HepG2 (cell line): ENCODE data around the gene TAPBP. TPM values are rescaled to one million over a fixed set of nuclear protein-coding genes. Genes with fewer than 3 reads are reported as not detected.

Experiments
- ATRX ChIP-seq: sonication (generic); formaldehyde crosslinking; IDR thresholded peaks from 2 replicates; pipeline ENCODE4 v1.4.0; 2020; ENCODE audit warnings: missing genetic modification reagents, borderline replicate concordance
- DR1 ChIP-seq: sonication (generic); formaldehyde crosslinking; IDR thresholded peaks from 2 replicates; pipeline ENCODE4 v1.8.0; 2021; ENCODE audit warnings: mild to moderate bottlenecking, missing genetic modification reagents, inconsistent platforms
- MYNN ChIP-seq: sonication (generic); formaldehyde crosslinking; IDR thresholded peaks from 2 replicates; pipeline ENCODE4 v1.4.0; 2020; ENCODE audit warnings: mild to moderate bottlenecking, low read depth, missing genetic modification reagents
- RFXAP ChIP-seq: sonication (generic); formaldehyde crosslinking; IDR thresholded peaks from 2 replicates; pipeline ENCODE4 v1.4.0; 2020; ENCODE audit warnings: missing genetic modification reagents, borderline replicate concordance
- ZBTB21 ChIP-seq: sonication (generic); formaldehyde crosslinking; IDR thresholded peaks from 2 replicates; pipeline ENCODE4 v1.4.0; 2020; ENCODE audit warnings: missing genetic modification reagents
- ZFP90 ChIP-seq: sonication (generic); formaldehyde crosslinking; IDR thresholded peaks from 2 replicates; pipeline ENCODE4 v1.8.0; 2022; ENCODE audit warnings: missing genetic modification reagents, mild to moderate bottlenecking, inconsistent platforms, borderline replicate concordance
- ZNF441 ChIP-seq: sonication (generic); formaldehyde crosslinking; IDR thresholded peaks from 2 replicates; pipeline ENCODE4 v1.7.0; 2021; ENCODE audit warnings: missing genetic modification reagents, borderline replicate concordance
- ZNF530 ChIP-seq: sonication (generic); formaldehyde crosslinking; IDR thresholded peaks from 2 replicates; pipeline ENCODE4 v1.5.0; 2020; ENCODE audit warnings: low read depth, mild to moderate bottlenecking, missing genetic modification reagents
- ZNF556 ChIP-seq: sonication (generic); formaldehyde crosslinking; IDR thresholded peaks from 2 replicates; pipeline ENCODE4 v1.4.0; 2020; ENCODE audit warnings: mild to moderate bottlenecking, missing genetic modification reagents, borderline replicate concordance
- ZNF761 ChIP-seq: sonication (generic); formaldehyde crosslinking; conservative IDR thresholded peaks from 2 replicates; pipeline ENCODE4 v1.4.0; 2020; ENCODE audit warnings: mild to moderate bottlenecking, missing genetic modification reagents
- polyA plus RNA-seq, 8 experiments: library from polyadenylated mRNA; depleted of rRNA in 3 of 8; stranded (reverse) in 7 of 8; unstranded in 1 of 8; fragments of >200 nt; fragmentation: Illumina TruSeq in 4 of 8; extraction: Trizol in 4 of 8; gene quantifications; 2 replicates each; pipeline versions ENCODE4 v1.2.1 to v1.2.3, GENCODE V29; 2011 to 2016; ENCODE audit warnings: low read depth in 4 of 8, missing spikeins in 1 of 8, mixed read lengths in 1 of 8; ENCODE audit not compliant: insufficient read depth in 1 of 8
- total RNA-seq, 5 experiments: library from RNA; depleted of rRNA; stranded (reverse); fragments of >200 nt; fragmentation: Illumina TruSeq; extraction: Trizol; gene quantifications; 2 replicates each; pipeline ENCODE4 v1.2.3, GENCODE V29; 2016; ENCODE audit warnings: low read depth in 1 of 5
- TF ChIP-seq, protein P1 (sequence below): IDR thresholded peaks from 2 replicates; pipeline ENCODE4 v1.4.0; 2020; ENCODE audit warnings: mild to moderate bottlenecking, missing genetic modification reagents
- TF ChIP-seq, protein P2 (sequence below): sonication (generic); formaldehyde crosslinking; IDR thresholded peaks from 2 replicates; pipeline ENCODE4 v1.4.0; 2020; ENCODE audit warnings: missing genetic modification reagents, borderline replicate concordance
- TF ChIP-seq, protein P3 (sequence below): IDR thresholded peaks from 2 replicates; pipeline ENCODE4 v1.6.1; 2018; ENCODE audit warnings: missing genetic modification reagents, mild to moderate bottlenecking, missing compliant biosample characterization
- TF ChIP-seq, protein P4 (sequence below): IDR thresholded peaks from 2 replicates; pipeline ENCODE4 v1.6.1; 2016; ENCODE audit warnings: low read depth, missing genetic modification reagents, missing compliant biosample characterization

The TAPBP gene
- total and polyA plus RNA-seq, 2 of the 13 experiments (the other 11 are each of a cell fraction or from before 2014, with no cell fraction given): 27.4 to 32.3 TPM

DNA sequence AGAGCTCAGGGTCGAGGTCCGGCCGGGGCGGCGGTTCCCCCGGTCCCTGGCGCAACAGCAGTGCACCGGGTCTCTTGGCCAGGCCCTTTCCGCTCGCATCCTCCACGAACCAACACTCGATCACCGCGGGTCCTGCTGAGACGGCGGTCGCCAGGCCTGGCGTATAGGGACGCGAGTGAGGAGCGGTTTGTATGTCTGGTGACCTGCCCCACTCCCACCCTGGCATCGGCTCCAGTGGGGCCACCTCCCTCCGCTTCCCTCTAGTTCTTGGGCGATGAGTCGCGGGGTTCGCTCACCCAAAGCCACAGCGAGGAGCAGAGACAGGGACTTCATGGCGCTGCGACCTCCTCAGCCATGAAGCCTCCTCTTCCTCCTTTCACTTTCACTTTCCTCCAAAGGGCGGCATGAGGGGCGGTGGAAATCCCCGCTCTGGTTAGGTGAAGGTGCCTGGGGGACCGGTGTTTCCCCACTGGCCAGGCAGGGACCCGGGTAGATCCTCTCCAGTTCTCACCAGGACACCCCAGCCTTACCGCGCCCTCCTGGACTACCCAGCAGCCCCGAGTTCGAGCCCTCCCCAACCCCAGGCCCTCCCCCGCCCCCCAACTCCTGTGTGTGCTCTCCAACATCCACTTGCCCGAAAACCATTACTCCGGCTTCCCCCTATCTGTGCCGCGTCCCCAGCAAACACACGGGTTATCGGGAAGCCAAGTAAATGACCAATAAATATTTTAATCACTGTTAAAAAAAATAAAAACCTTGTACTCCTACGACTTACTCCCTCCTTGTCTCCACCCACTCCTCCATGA lies at the start of gene TAPBP (continued):
- TF ChIP-seq MYNN (CRISPR knock-in tag) (no peak), ZNF530 (no peak), ZNF441 (CRISPR knock-in tag) (no peak), ATRX (CRISPR knock-in tag) (no peak), ZFP90 (CRISPR knock-in tag) (0 out of 2 replicates have a peak, but pooled peaks have one; percentile 42), ZNF761 (CRISPR knock-in tag) (no peak), ZBTB21 (CRISPR knock-in tag) (no peak), RFXAP (CRISPR knock-in tag) (no peak), DR1 (CRISPR knock-in tag) (no peak), ZNF556 (CRISPR knock-in tag) (peak; percentile 91; the same call in 1 of the 2 replicates)
- TF ChIP-seq, protein P1, sequence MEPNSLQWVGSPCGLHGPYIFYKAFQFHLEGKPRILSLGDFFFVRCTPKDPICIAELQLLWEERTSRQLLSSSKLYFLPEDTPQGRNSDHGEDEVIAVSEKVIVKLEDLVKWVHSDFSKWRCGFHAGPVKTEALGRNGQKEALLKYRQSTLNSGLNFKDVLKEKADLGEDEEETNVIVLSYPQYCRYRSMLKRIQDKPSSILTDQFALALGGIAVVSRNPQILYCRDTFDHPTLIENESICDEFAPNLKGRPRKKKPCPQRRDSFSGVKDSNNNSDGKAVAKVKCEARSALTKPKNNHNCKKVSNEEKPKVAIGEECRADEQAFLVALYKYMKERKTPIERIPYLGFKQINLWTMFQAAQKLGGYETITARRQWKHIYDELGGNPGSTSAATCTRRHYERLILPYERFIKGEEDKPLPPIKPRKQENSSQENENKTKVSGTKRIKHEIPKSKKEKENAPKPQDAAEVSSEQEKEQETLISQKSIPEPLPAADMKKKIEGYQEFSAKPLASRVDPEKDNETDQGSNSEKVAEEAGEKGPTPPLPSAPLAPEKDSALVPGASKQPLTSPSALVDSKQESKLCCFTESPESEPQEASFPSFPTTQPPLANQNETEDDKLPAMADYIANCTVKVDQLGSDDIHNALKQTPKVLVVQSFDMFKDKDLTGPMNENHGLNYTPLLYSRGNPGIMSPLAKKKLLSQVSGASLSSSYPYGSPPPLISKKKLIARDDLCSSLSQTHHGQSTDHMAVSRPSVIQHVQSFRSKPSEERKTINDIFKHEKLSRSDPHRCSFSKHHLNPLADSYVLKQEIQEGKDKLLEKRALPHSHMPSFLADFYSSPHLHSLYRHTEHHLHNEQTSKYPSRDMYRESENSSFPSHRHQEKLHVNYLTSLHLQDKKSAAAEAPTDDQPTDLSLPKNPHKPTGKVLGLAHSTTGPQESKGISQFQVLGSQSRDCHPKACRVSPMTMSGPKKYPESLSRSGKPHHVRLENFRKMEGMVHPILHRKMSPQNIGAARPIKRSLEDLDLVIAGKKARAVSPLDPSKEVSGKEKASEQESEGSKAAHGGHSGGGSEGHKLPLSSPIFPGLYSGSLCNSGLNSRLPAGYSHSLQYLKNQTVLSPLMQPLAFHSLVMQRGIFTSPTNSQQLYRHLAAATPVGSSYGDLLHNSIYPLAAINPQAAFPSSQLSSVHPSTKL (CRISPR knock-in tag): 0 out of 2 replicates have a peak, but pooled peaks have one; percentile 17
- TF ChIP-seq, protein P2, sequence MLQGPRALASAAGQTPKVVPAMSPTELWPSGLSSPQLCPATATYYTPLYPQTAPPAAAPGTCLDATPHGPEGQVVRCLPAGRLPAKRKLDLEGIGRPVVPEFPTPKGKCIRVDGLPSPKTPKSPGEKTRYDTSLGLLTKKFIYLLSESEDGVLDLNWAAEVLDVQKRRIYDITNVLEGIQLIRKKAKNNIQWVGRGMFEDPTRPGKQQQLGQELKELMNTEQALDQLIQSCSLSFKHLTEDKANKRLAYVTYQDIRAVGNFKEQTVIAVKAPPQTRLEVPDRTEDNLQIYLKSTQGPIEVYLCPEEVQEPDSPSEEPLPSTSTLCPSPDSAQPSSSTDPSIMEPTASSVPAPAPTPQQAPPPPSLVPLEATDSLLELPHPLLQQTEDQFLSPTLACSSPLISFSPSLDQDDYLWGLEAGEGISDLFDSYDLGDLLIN (CRISPR knock-in tag): no peak
- TF ChIP-seq, protein P3, sequence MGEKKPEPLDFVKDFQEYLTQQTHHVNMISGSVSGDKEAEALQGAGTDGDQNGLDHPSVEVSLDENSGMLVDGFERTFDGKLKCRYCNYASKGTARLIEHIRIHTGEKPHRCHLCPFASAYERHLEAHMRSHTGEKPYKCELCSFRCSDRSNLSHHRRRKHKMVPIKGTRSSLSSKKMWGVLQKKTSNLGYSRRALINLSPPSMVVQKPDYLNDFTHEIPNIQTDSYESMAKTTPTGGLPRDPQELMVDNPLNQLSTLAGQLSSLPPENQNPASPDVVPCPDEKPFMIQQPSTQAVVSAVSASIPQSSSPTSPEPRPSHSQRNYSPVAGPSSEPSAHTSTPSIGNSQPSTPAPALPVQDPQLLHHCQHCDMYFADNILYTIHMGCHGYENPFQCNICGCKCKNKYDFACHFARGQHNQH (CRISPR knock-in tag): peak; percentile 44
- TF ChIP-seq, protein P4, sequence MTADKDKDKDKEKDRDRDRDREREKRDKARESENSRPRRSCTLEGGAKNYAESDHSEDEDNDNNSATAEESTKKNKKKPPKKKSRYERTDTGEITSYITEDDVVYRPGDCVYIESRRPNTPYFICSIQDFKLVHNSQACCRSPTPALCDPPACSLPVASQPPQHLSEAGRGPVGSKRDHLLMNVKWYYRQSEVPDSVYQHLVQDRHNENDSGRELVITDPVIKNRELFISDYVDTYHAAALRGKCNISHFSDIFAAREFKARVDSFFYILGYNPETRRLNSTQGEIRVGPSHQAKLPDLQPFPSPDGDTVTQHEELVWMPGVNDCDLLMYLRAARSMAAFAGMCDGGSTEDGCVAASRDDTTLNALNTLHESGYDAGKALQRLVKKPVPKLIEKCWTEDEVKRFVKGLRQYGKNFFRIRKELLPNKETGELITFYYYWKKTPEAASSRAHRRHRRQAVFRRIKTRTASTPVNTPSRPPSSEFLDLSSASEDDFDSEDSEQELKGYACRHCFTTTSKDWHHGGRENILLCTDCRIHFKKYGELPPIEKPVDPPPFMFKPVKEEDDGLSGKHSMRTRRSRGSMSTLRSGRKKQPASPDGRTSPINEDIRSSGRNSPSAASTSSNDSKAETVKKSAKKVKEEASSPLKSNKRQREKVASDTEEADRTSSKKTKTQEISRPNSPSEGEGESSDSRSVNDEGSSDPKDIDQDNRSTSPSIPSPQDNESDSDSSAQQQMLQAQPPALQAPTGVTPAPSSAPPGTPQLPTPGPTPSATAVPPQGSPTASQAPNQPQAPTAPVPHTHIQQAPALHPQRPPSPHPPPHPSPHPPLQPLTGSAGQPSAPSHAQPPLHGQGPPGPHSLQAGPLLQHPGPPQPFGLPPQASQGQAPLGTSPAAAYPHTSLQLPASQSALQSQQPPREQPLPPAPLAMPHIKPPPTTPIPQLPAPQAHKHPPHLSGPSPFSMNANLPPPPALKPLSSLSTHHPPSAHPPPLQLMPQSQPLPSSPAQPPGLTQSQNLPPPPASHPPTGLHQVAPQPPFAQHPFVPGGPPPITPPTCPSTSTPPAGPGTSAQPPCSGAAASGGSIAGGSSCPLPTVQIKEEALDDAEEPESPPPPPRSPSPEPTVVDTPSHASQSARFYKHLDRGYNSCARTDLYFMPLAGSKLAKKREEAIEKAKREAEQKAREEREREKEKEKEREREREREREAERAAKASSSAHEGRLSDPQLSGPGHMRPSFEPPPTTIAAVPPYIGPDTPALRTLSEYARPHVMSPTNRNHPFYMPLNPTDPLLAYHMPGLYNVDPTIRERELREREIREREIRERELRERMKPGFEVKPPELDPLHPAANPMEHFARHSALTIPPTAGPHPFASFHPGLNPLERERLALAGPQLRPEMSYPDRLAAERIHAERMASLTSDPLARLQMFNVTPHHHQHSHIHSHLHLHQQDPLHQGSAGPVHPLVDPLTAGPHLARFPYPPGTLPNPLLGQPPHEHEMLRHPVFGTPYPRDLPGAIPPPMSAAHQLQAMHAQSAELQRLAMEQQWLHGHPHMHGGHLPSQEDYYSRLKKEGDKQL (CRISPR knock-in tag): no peak
